IMR-90 (cell line): ENCODE measurements around the gene MACF1. TPM values are rescaled to one million over a fixed set of nuclear protein-coding genes. Genes with fewer than 3 reads are reported as not detected.

Experiments used
- ATAC-seq: fragments of 200-7000 bp; cut with Tn5 transposase; 2 replicates; pipeline ENCODE4 v1.9.1; 2020; ENCODE audit warnings: low read depth, mild to moderate bottlenecking, moderate library complexity
- BruUV-seq: library from RNA; stranded (reverse); fragments of 400-500 nt; replicated peaks from 2 replicates; lab custom pipeline; 2021; lab: Mats Ljungman, UMichigan
- CTCF ChIA-PET: fragments of 300-600 bp; formaldehyde crosslinking; extraction: SDS; loops from one replicate; lab custom pipeline; 2021; ENCODE audit warnings: antibody characterized with exemption; lab: Yijun Ruan, JAX
- POLR2A ChIA-PET: fragments of 300-600 bp; sonication (Branson Sonifier 250); formaldehyde crosslinking; loops from one replicate; lab custom pipeline; 2022; ENCODE audit warnings: antibody characterized with exemption; ENCODE audit not compliant: unreplicated experiment; lab: Charles Lee
- DNase-seq: peaks from one replicate; pipeline ENCODE4 v3.0.0; 2013
- H2AFZ ChIP-seq: replicated peaks from 2 replicates; pipeline ENCODE3; 2013; ENCODE audit warnings: low read length, mild to moderate bottlenecking; ENCODE audit not compliant: poor library complexity
- H2AK5ac ChIP-seq: 2 replicates; pipeline ENCODE4 v1.6.1; 2013; ENCODE audit warnings: low read depth, low read length, inconsistent platforms
- H2AK9ac ChIP-seq: replicated peaks from 2 replicates; pipeline ENCODE3; 2013; ENCODE audit warnings: mild to moderate bottlenecking, low read depth, low read length, moderate library complexity; ENCODE audit not compliant: poor library complexity
- H2BK120ac ChIP-seq: 2 replicates; pipeline ENCODE4 v1.6.1; 2013; ENCODE audit warnings: low read depth, low read length, inconsistent platforms
- H2BK15ac ChIP-seq: 3 replicates; pipeline ENCODE4 v1.6.1; 2013; ENCODE audit warnings: low read depth, low read length, inconsistent platforms
- H2BK20ac ChIP-seq: 2 replicates; pipeline ENCODE4 v1.6.1; 2013; ENCODE audit warnings: low read depth, mild to moderate bottlenecking, inconsistent platforms, low read length, moderate library complexity
- H2BK5ac ChIP-seq: 2 replicates; pipeline ENCODE4 v1.6.1; 2013; ENCODE audit warnings: mild to moderate bottlenecking, low read depth, low read length, inconsistent platforms; ENCODE audit not compliant: poor library complexity, severe bottlenecking
- H3K14ac ChIP-seq: replicated peaks from 2 replicates; pipeline ENCODE4 v1.6.1; 2013; ENCODE audit warnings: low read depth, low read length, inconsistent platforms
- H3K18ac ChIP-seq: 2 replicates; pipeline ENCODE4 v1.6.1; 2013; ENCODE audit warnings: low read depth, low read length, control low read depth
- H3K23ac ChIP-seq: 2 replicates; pipeline ENCODE4 v1.6.1; 2013; ENCODE audit warnings: low read depth, low read length, inconsistent platforms
- H3K27ac ChIP-seq: 2 replicates; pipeline ENCODE4 v1.5.1; 2013; ENCODE audit warnings: mild to moderate bottlenecking, control low read depth, low read length; ENCODE audit not compliant: insufficient read depth
- H3K27me3 ChIP-seq: 2 replicates; pipeline ENCODE4 v1.6.1; 2013; ENCODE audit warnings: low read length; ENCODE audit not compliant: control insufficient read depth, insufficient read depth
- H3K36me3 ChIP-seq: 2 replicates; pipeline ENCODE4 v1.6.1; 2013; ENCODE audit warnings: low read length, mixed read lengths; ENCODE audit not compliant: control insufficient read depth, insufficient read depth
- H3K4ac ChIP-seq: 2 replicates; pipeline ENCODE4 v1.6.1; 2013; ENCODE audit warnings: low read depth, low read length, inconsistent platforms
- H3K4me1 ChIP-seq: 2 replicates; pipeline ENCODE4 v1.6.1; 2013; ENCODE audit warnings: low read length, mixed read lengths; ENCODE audit not compliant: control insufficient read depth, insufficient read depth
- H3K4me2 ChIP-seq: 2 replicates; pipeline ENCODE4 v1.6.1; 2013; ENCODE audit warnings: low read depth, mild to moderate bottlenecking, control low read depth, low read length, moderate library complexity
- H3K4me3 ChIP-seq: 2 replicates; pipeline ENCODE4 v1.5.1; 2013; ENCODE audit warnings: low read depth, mild to moderate bottlenecking, control low read depth, low read length, moderate library complexity; ENCODE audit not compliant: insufficient read depth
- H3K56ac ChIP-seq: 2 replicates; pipeline ENCODE4 v1.6.1; 2013; ENCODE audit warnings: low read length, inconsistent platforms; ENCODE audit not compliant: insufficient read depth; ENCODE audit errors: extremely low read depth
- H3K79me1 ChIP-seq, 2 experiments: 2 replicates each; pipeline ENCODE4 v1.6.1; 2013; ENCODE audit warnings: low read length in 2 of 2, inconsistent platforms in 1 of 2, low read depth in 1 of 2
- H3K9ac ChIP-seq: 2 replicates; pipeline ENCODE4 v1.6.1; 2013; ENCODE audit warnings: low read depth, low read length, control low read depth
- H3K9me1 ChIP-seq: 2 replicates; pipeline ENCODE4 v1.6.1; 2013; ENCODE audit warnings: low read length, inconsistent platforms; ENCODE audit not compliant: insufficient read depth
- H3K9me3 ChIP-seq: 2 replicates; pipeline ENCODE4 v1.6.1; 2013; ENCODE audit warnings: low read length; ENCODE audit not compliant: control insufficient read depth, insufficient read depth
- H4K20me1 ChIP-seq: 2 replicates; pipeline ENCODE4 v1.6.1; 2013; ENCODE audit warnings: low read length, inconsistent platforms; ENCODE audit not compliant: insufficient read depth
- H4K5ac ChIP-seq: 2 replicates; pipeline ENCODE4 v1.6.1; 2013; ENCODE audit warnings: mild to moderate bottlenecking, low read depth, low read length, control low read depth
- H4K8ac ChIP-seq, 2 experiments: 2 replicates each; pipeline ENCODE4 v1.6.1; 2013; ENCODE audit warnings: low read depth in 2 of 2, low read length in 2 of 2, control low read depth in 1 of 2, inconsistent platforms in 1 of 2
- H4K91ac ChIP-seq: 2 replicates; pipeline ENCODE4 v1.6.1; 2013; ENCODE audit warnings: low read depth, low read length, inconsistent platforms; ENCODE audit not compliant: insufficient read depth
- CEBPB ChIP-seq: IDR thresholded peaks from 2 replicates; pipeline ENCODE4 v1.6.1; 2012; ENCODE audit warnings: low read depth, low read length, improper control_type of control experiment
- CTCF ChIP-seq: conservative IDR thresholded peaks from 2 replicates; pipeline ENCODE4 v1.5.1; 2012; ENCODE audit warnings: mild to moderate bottlenecking, low read depth, low read length, improper control_type of control experiment
- MAFK ChIP-seq: IDR thresholded peaks from 2 replicates; pipeline ENCODE4 v1.6.1; 2012; ENCODE audit warnings: low read depth, low read length, improper control_type of control experiment
- MAZ ChIP-seq: IDR thresholded peaks from 2 replicates; pipeline ENCODE4 v1.6.1; 2012; ENCODE audit warnings: low read depth, mild to moderate bottlenecking, low read length, improper control_type of control experiment, moderate library complexity, borderline replicate concordance
- MXI1 ChIP-seq: IDR thresholded peaks from 2 replicates; pipeline ENCODE4 v1.6.1; 2012; ENCODE audit warnings: low read depth, mild to moderate bottlenecking, low read length, moderate library complexity, borderline replicate concordance
- NFE2L2 ChIP-seq: fragments of 150-350 bp; IDR thresholded peaks from 2 replicates; pipeline ENCODE4 v1.6.1; 2016; ENCODE audit warnings: low read depth, mild to moderate bottlenecking, low read length
- POLR2A ChIP-seq: IDR thresholded peaks from 2 replicates; pipeline ENCODE4 v1.6.1; 2012; ENCODE audit warnings: mild to moderate bottlenecking, low read depth, low read length
- RFX5 ChIP-seq: IDR thresholded peaks from 2 replicates; pipeline ENCODE4 v1.8.0; 2012; ENCODE audit warnings: low read depth, mild to moderate bottlenecking, low read length, moderate library complexity
- SMC3 ChIP-seq: fragments of 150-350 bp; IDR thresholded peaks from 2 replicates; pipeline ENCODE4 v1.6.1; 2016; ENCODE audit warnings: low read depth, mild to moderate bottlenecking, antibody characterized with exemption, low read length, moderate library complexity
- WGBS, 2 experiments: methylation state at CpG; one replicate each; pipeline versions ENCODE4 v1.1.5 to v1.1.7; 2013; ENCODE audit warnings: missing lambda C conversion rate in 2 of 2; ENCODE audit not compliant: insufficient read length in 1 of 2; ENCODE audit errors: extremely low coverage in 2 of 2; 5-methylcytosine and 5-hydroxymethylcytosine counted together
- dilution Hi-C: fragments of 300-500 bp; cut with HindIII; formaldehyde crosslinking; loops from one replicate; pipeline ENCODE4 v1.14.3; 2018; ENCODE audit warnings: low sequenced_read_pairs; ENCODE audit not compliant: unreplicated experiment
- in situ Hi-C: fragments of 300-500 bp; cut with MboI; formaldehyde crosslinking; loops from 3 replicates; pipeline ENCODE4 v1.14.3; 2019; ENCODE audit warnings: low sequenced_read_pairs, inconsistent platforms, mixed read lengths
- intact Hi-C: fragments of 100-400 bp; cut with micrococcal nuclease; formaldehyde crosslinking; loops from 2 replicates; pipeline ENCODE4 v1.10.0; 2022
- polyA plus RNA-seq, 3 experiments: library from polyadenylated mRNA; depleted of rRNA; stranded (reverse); fragments of >200 nt; gene quantifications; 2 replicates each; pipeline ENCODE4 v1.2.3, GENCODE V29; 2012; ENCODE audit warnings: low replicate concordance in 1 of 3
- total RNA-seq: library from RNA; depleted of rRNA; stranded (reverse); fragments of >200 nt; gene quantifications from 2 replicates; pipeline ENCODE4 v1.2.3, GENCODE V29; 2012

MACF1 gene
- total and polyA plus RNA-seq, 2 of the 4 experiments (the other 2 are of a cell fraction), result 67.6 to 369 TPM

DNA sequence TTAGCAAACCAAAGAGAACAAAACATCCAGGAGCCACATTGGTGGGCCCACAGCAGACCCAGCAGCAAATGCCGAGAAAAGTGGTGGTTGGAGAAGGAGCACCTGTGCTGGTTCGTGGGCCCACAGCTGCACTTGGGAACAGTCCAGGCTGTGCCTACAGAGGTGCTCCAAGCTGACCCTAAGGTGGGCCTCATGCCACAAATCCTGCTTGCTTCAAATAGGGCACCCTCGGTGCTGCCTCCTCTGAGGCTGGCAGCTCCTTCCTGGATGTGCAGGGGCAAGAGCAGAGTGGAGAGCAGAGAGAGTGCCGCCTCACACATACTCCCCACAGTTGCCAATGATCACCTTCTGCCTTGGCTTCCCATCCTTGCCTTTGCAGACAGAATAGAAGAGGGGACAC lies 327.0 kb downstream of the MACF1 start:
- in situ Hi-C loops, result loop anchor here (25.0 kb wide), 1 partner anchor 669 kb away; the partner anchor contains the start of genes MYCBP and RRAGC

More for the DNA sequence above, 327.0 kb downstream of the MACF1 start:
- no TSS peak for BruUV-seq
- no peak overlapping the region for H3K56ac ChIP-seq
- no peak overlapping the region for H2AFZ ChIP-seq
- ATAC-seq, result no peak
- H3K36me3 ChIP-seq, result peaks cover 23% of the 10 kb centered on the region
- no peaks in the 10 kb centered on the region for H3K9me1 ChIP-seq
- no peak overlapping the region for H4K5ac ChIP-seq
- ChIA-PET POLR2A (no interaction called here), CTCF (no interaction called here)
- H3K4me2 ChIP-seq, result no peak overlapping the region
- H3K9me3 ChIP-seq, result no peaks in the 10 kb centered on the region
- no peak overlapping the region for H2BK120ac ChIP-seq
- no peaks in the 10 kb centered on the region for H3K4me1 ChIP-seq
- no peak overlapping the region for H2BK5ac ChIP-seq
- TF ChIP-seq SMC3 (no peak), RFX5 (no peak), MAZ (no peak), CTCF (no peak), MXI1 (no peak), NFE2L2 (no peak), POLR2A (no peak), CEBPB (no peak), MAFK (no peak)
- no peak overlapping the region for H4K8ac ChIP-seq
- H2BK15ac ChIP-seq, result no peak overlapping the region
- no peak for DNase-seq
- no peak overlapping the region for H3K4ac ChIP-seq
- no peak overlapping the region for H3K27ac ChIP-seq
- H4K91ac ChIP-seq, result no peak overlapping the region
- no peak overlapping the region for H3K18ac ChIP-seq
- H2AK9ac ChIP-seq, result no peak overlapping the region
- WGBS, 2 experiments, result 85% methylated on average over 2 of the region's 4 CpGs; no CpG with 5 or more reads in 1 of the 2 experiments
- H3K14ac ChIP-seq, result no peak overlapping the region
- H4K20me1 ChIP-seq, result no peaks in the 10 kb centered on the region
- no peaks in the 10 kb centered on the region for H3K27me3 ChIP-seq
- dilution Hi-C loops (no loop called here), intact Hi-C loops (no loop called here)
- no peak overlapping the region for H3K23ac ChIP-seq
- H2AK5ac ChIP-seq, result no peak overlapping the region
- H2BK20ac ChIP-seq, result no peak overlapping the region
- H3K79me1 ChIP-seq, result no peaks in the 10 kb centered on the region; a peak in 1 of 4 replicates
- no peak overlapping the region for H3K9ac ChIP-seq
- no peak overlapping the region for H3K4me3 ChIP-seq
